NCI-H1417 treated with DMSO at 0.1 percent for 48 hours (cell line): ENCODE results near the gene FMN1.

Experiments
- DNase-seq: peaks from one replicate; lab custom pipeline; 2025; lab: John Stamatoyannopoulos, UW

FMN1 gene

DNA sequence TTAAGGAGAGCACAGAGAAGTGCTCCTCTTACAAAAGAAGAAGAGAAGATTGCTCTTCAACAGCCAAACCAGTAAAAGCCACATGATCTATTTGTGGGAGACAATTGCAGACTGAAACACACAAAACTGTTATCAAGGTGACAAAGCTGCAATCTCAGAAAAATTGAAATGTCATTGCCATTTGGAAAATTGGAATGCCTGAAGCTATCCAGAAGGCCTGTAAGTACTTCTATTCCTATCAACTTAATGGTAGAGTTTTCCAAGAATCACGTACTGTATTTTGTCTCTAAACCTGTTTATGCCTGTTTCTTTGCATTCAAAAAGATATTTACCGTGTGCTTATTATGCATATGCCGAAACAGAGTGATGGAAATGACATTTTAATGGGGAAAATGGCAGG lies 272.0 kb downstream of the FMN1 start:
- DNase-seq: no peak

DNA sequence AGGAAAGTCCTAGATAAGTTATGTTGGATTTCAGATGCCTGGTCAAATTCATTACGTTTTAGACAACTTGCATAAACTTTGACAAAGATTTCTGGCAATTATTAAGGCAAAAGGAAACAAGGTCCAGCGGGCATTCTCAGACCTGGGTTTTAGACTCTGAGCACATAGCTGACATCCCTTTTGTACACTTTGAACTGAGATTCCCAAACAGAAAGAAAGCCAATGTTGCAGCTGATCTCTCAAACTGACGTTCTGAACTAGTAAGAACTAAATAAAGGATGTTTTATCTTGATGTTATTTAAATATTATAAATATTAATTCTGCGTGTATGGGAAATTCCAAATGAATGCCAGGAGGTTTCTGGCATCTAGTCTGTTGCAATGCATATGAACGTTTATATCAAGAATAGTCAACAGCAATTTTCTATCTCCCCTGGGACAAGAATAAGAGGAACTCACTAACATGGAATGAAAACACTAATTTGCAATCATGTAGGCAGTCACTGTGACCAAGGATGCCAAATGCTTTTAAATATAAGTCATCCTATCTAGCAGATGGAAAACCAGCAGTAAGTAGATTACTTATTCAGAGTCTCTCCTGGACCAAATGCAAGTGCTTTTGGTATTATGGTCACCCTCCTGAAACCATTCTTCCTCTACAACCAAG lies 274.6 kb downstream of the FMN1 start:
- DNase-seq: no peak

DNA sequence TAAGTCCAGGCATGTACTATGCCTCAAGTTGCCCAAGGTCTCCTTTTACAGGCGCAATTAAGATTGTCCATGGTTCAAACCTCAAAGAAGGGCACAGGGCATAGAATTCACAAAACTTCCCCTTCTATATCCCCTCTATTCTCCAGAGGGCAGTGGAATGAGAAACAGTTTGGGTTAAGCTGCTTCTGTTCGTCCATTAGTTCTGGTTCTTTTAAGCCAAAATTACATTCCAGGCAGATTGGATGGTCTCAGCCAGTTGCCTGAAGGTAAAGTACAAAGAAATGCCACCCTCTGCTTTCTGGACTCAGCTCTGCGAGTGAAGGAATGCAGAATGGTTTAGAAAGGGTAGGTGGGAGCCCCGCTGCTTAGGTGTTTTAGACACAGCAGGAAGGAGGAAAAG lies 276.0 kb downstream of the FMN1 start:
- no peak for DNase-seq

DNA sequence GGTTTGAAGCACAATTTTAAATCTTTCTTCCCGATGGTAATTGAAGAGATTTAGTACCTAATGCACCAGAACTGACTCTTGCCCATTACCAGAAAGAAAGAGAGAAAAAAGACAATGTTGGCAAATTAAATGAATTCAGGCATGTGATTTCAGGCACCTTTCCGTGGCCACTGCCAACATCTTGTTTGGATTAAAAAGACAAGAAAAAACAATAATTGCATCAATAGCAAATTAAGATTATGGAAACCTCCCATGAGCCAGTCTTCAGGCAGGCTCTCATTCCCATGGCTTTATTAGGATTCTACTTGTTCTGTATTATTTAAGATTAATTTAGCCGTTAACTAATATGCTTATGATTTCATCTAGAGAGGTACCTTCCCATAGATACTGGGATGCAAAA lies 283.7 kb downstream of the FMN1 start:
- DNase-seq: no peak

DNA sequence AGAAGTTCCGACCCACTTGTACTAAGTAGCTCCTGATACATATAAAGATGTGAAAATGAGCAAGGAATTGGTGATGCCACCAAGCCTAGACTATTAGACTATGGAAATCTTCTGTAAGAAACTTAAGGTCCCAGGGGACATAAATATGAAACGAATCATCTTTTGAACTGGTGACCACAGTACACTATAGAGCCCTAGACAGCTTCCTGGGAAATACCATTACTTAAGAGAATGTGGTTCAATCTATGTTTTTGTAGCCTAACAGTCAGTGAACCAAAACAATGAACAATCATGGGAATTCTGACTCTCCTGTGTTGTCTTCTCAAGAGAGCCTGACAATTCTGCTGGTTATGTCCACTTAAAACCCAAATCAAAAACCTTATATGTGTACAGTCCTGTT lies 285.1 kb downstream of the FMN1 start:
- DNase-seq: no peak

DNA sequence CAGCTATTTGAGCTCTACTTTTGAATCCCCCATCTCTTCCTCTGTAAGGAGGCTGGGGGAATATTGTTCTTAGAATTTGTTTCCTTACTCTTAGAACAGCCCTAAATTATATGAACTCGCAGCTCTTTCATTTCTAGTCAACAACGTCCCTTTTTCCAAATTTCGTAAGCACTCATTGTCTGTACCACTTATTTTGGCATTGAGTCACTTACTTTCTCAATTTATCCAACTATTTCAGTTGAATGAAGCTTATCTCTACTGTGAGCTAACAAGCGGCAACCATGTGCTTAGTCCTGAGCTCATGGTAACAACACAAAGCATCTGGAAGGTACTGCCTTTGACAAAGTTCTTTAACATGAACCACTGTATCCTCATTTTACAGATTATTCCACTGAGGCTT lies 285.6 kb downstream of the FMN1 start:
- no peak for DNase-seq

DNA sequence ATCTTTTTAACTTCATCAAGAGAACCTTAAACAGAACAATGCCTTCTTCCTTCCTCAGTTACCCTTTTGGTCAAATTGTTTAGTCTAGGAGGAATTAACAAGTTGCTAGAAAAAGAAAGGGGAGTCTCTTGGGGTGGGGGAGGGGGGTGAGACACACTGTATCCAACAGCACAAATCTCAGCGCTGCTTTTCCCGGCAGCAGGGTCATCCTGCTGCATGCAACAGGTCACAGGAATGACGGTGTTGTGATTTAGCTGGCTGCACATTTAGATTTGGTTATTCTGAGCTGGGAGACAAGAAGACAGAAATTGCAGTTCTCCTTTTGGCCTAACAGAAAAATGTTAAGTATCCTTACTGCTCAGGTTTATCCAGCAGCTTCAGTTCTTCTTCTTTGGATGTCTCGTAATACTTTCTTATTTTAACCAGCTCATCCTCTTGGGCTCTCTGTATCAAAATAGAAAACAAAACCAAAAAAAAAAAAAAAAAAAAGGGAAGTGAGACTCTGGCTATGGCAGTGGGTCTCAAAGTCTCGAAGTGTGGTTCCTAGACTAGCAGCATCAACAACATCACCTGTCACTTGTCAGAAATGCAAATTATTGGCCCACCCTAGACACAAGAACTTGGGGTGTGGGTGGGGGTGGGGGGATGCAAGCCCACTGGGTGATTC lies 286.2 kb downstream of the FMN1 start:
- no peak for DNase-seq

DNA sequence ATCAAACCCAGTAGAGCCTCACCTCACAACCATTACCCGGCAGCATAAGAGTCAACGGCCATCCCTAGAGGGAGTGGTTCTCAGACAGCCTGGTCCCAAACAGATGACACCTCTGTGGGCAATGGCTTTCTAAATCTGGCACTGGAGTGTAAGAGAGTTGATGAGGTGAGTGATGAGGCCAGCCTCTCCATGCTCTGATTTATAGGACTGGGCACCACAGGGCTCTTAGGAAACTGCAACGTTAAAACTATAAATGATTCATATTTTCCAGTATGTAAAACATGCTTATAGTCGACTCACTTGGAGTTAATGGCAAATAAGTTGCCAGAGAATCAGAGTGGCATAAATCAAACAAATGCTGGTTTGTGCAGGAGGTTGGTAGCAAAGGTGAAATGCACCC lies 289.0 kb downstream of the FMN1 start:
- no peak for DNase-seq

DNA sequence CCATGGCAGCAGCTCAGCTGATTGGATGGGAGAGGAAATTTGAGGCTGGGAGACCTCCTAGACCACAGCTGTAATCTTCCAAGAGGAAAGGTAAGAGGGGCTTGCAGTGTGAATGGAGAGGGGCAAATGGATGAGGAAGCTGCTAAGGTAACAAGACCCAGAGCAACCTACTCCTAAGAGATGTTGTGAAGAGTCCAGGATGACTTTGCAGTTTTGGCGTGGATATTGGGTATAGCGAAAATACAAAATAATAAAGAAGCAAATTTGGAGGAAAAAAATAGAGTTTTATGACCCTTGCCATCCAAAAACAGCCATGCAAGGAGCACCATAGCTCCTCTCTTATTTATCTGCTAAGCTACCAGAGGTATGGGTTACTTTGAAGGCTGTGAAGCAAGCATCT lies 290.1 kb downstream of the FMN1 start:
- no peak for DNase-seq

DNA sequence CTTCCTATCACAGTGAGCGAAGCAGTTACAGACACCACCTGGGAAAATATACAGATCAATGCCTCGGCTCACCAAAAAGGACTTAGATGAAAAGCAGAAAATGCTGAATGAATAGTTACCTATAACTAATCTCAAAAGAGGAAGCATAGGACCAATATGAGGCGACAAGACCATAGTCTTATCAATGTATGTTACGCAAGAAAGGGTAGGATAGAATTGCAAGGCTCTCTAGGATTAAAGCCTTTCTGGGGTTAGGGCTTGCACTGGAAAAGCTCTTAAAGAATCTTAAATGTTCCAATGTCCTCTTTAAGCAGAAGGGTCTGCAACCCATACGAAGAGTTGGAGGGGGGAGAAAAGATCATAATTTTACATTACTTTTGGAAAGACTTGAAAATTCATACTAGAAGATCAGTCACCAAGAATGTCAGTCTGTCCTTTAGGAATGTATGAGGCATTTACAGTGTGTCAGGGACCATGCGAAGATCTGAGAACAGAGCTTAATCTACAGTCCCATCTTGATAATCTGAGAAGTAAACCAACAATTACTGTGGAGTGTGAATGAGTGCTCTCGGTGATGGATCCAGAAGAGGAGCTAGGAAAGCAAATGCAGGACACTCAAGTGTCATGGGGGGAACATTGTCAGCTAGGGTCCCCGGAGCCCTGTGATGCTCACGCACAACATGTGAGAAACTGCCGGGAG lies 290.8 kb downstream of the FMN1 start:
- DNase-seq: no peak

DNA sequence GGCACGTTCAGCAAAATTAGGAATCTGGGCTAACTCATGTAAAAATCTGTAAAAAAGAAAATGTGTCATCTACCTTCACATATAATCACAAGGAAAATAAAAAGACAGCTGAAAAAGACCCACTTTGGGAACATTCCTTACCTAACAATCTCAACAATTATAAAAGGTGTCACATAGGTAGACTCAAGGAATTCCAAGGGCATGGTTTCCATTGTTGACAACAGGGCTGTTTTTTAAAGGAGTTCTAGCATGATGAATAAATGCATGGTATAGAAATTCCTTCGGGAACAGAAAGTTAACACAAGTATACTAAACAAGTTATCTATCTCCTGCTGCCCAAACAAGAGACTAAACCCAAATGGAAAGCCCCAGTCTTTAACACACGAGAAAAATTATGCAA lies 292.5 kb downstream of the FMN1 start:
- no peak for DNase-seq

DNA sequence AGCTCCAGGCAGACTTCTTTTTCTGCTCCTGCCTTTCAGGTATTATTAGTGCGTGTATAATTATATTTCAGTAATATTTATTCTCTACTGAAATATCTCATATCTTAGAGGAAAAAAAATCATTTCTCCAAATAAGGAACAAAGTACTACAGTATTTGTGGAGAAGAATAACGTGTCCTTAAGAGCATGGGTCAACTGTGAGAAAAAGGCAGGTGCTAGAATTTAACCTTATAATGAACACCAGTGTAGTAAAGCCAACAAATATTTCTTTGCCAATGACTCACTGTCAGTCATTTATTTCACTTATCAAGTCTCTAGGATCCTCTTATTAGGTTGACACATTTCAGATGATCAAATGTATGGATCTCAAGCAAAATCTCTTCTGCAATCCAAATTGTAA lies 293.3 kb downstream of the FMN1 start:
- DNase-seq: no peak

DNA sequence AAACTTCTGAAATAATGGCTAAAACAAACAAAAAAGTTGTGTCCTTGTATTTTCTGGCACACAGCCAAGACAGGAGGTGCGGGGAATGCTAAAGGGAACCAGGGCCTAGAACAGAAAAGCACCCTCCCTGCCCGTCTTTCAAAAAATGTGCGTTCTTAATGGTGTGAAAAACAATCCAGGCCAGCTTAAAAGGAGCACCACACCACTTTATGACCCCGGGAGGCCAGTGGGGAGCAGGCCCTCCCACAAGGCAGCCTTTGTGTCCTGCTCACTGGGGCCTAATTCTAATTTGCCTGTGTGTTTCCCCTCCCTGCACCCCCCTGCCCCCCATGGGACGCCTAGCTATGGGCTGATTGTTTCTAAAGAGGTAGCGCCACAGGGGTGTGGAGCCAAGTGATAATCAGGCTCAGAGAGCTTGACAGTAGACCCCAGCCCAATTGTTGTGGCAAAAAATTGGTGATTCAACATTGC lies 295.4 kb downstream of the FMN1 start:
- DNase-seq: peak; percentile 23

DNA sequence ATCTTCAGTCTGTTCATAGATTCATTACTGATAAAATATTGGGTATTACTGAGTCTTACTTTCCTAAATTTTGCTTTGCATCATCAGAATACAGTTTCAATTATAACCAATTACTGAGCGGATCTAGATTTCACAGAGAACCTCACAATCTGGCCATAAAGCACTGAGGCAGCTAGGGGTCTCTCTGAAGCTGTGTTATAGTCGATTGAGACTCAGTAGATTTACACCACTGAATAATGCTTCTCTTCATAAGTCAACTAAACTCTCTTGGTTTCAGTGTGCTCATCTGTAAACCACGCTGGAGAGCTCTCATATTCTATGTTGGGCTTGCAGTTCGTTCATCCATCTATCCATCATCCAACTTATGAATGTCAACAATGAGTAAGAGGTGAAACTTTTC lies 296.1 kb downstream of the FMN1 start:
- no peak for DNase-seq

DNA sequence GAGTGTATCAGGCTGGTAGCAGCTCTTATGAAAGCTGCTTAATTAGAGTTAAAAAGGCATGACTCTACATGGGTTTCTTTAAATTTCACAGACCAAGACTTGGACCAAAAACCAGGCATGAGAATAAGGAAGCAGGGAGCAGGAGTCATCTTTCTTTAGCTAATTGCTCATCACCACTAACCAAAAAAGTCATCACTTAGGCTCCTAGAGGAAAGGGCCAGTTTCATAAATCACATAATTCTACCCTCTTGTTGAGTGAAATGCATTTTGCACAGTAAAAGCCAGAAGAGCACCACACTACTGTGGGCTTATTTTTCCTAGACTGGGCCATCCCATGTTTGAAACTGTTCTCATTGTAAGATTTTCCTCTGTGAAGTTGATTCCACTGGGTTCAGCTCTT lies 301.1 kb downstream of the FMN1 start:
- DNase-seq: no peak

DNA sequence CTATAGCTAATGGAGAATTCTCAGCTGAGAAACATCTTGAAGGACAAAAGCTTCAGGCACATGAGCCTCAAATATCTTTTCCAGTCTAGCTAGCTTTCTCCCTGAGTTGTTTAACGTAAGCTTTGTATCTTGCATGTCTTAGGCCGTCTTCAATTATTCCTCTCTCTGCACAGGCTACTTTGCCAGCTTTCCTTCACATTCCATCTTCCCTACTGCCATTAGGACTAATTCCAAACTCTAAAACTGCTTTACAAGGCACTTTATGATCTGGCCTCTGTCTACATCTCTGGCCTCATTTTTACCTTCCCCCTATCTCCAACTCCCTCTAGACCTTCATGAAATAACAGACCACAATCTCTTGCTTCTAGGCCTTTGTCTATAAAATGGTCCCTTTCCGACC lies 305.3 kb downstream of the FMN1 start:
- no peak for DNase-seq

DNA sequence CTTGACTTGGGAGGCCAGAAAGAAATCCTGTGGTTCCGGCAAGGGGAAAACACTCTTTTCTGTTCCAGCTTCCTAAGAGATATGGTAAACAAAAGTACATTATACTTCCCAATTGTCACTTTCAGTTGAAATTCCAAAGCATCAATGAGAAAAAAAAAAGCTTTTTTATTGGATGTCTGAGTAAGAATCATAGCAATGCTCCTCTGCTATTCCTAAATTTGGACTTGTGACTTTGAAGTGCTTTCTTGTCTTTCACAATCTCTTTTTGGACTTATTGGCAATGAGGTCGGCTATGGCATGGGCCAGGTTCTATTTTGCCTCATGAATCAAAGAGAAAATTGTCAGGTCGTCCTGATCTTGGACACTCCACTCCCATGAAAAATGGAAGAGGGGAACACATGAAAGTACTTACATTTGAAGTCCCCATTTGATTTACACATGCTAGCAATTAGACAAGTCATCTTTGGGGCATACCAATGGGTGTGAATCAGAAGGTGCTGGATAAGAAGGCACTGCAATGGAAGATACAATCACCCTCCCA lies 306.2 kb downstream of the FMN1 start:
- DNase-seq: no peak

DNA sequence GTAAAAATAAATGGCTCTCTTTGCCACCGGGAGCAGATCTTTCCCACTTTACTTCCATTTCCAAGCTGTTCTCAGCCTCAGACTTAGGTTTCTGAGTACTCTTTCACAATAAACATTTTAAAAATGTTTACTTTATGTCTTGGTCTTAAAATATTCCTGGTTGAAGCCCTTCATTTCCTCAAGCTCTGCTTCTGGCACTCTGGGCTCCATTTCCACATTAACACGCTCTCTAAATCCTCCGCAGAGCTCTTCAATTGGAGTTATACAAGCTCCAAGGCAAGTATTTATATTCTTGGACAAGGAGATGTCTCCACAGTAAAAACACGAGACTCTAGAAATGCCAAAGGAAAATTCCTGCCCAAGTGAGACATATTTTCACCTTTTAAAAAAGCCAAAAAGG lies 307.4 kb downstream of the FMN1 start:
- no peak for DNase-seq

DNA sequence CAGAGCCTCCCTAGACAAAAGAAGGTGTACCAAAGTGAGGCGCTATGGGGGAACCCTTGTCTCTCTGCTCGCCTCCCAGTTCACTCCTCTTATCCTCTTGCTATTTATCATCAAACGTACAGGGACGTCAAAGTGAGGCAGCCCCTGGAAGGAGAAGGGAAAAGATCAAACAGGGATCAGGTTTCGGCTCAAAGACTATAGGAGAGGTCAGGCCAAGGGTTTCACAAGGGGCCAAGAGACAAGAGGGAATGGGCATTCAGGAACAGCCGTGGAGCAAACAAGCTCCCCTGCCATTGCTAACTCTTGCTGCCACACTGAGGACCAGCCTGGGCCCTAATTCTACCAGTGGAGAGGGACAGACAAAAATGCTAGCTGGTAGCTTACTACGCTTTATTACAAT lies 308.1 kb downstream of the FMN1 start:
- no peak for DNase-seq

DNA sequence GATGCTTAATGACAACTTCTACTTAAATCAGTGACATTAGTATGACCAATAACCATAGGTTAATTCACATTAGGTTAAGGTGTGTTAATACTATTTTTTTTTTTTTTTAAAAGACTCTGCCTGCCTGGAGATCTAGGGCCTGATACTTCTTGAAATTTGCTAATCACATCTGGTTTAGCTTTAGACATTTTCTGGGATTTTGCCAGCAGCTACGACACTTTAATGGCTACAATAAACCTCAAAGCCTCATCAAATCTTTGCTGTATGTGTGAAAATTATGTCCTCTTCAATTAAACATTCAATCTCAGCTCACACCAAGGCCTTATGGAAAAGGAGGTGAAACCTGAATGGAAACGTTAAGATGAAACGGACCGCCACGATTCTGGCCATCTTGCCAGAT lies 308.8 kb downstream of the FMN1 start:
- DNase-seq: no peak

DNA sequence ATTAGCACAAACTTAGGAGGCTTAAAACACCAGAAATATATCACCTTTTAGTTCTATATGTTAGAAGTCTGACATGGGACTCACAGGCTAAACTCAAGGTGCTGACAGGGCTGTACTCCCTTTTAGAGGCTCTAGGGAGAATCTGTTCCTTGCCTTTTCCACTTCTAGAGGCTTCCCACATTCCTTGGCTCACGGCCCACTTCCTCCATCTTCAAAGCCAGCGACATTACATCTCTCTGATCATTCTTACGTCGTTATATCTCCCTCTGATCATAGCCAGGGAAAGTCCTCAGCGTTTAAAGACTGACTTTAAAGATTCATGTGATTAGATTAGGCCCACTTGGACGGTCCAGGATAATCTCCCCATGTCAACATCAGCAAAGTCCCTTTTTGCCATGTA lies 310.4 kb downstream of the FMN1 start:
- no peak for DNase-seq

DNA sequence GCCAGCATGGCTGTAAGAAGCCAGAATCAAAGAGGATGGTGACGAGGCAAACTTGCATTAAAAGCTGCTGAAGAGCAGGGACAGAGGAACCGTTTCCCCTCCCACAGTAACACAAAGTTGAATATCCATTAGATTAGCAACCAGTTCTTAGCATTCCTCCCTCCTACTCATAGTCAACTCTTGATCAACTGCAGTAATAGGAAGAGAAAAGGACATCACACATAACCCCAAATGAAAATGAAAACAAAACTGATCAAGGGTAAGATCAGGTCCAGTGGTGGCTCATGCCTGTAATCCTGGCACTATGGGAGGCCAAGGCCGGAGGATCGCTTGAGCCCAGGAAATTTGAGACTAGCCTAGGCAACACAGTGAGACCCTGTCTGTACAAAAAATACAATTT lies 311.6 kb downstream of the FMN1 start:
- no peak for DNase-seq

DNA sequence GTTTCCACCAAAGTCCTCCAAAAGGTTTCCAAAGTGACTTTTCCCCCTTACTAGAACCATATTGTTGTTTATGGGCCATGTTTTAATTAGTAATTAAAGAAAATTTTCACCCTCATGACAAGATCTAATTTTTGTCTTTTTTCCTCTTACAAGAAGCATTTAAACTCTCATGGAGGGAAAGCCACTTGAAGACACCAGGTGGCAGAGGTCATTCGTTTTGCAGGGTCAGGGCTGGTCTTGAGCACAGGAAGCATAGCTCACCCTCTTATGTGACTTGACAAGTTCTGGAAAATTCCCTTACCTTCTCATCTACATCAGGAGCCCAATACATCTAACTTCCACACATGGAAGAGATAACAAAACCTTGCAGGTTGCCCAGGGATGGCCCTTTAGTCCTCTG lies 313.0 kb downstream of the FMN1 start:
- no peak for DNase-seq
